GM21423 (cell line): ENCODE data around the gene IKBKE.

Experiments used
- ATAC-seq: cut with Tn5 transposase; IDR thresholded peaks from one replicate; pipeline ENCODE4 v1.9.1; 2021; ENCODE audit warnings: mild to moderate bottlenecking, moderate library complexity; ENCODE audit not compliant: unreplicated experiment

The IKBKE gene

DNA sequence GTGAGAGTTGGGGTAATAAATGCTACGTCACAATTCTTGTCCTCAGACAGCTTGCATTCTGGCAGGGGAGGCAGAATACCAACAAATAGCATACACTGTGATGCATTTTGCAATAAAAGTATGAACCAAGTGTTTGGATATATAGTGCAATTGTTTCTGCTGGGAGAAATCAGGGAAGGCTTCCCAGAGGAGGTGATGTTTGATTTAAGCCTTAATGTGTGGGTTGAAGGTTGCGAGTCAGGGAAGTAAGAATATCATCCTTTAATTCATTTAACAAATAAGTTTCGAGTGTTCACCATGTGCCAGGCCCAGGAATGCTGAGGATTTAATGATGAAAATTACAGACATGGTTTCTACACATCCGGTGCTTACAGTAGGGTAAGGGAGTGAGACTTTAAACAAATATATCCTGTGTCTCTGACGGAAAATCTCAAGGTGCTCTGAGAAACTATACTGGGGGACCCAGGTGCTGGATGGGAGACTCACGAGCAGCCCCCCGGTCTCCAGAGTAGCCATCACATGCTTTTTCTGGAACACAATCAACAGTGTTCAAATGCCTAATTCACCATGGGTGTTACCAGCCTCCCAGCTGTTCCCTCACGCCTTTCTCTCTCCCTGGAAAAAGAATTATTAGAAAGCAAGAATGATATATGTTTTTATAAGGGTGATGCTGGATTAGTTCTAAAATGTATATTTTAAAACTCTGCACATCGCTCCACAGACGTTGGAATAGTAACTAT is 68.8 kb downstream of the IKBKE start:
- no peak for ATAC-seq

DNA sequence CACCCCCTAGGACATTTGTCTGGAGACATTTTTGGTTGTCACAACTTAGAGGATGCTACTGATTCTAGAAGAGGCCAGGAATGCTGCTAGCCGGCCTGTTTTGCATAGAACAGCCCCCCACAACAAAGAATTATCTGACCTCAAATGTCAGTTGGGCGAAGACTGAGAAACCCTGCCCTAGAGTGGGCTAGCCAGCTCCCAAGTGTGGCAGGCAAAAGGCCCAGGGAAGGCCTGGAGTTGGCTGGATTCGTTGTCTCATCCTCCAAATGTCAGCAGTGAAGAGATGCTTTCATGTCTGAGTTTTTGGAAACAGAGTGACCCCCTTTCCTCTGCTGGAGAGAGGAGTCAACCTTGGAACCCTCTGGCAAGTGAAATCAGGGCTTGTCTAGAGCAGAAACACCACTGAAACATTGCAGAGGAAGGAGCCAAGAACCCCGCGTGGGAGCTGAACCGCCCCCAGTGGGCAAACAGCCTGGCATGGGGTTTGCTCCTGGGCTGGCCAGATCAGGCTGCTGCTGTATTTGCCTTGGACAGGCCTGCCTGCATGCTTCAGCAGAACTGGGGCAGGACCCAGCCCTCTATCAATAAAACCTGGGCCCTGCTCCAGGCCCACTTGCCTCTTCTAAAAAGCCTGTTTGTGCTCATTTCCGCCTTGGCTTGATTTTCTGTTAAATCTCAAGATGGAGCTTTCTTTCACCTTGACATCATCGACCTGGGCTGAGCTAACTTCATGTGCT is 69.9 kb downstream of the IKBKE start:
- no peak for ATAC-seq

DNA sequence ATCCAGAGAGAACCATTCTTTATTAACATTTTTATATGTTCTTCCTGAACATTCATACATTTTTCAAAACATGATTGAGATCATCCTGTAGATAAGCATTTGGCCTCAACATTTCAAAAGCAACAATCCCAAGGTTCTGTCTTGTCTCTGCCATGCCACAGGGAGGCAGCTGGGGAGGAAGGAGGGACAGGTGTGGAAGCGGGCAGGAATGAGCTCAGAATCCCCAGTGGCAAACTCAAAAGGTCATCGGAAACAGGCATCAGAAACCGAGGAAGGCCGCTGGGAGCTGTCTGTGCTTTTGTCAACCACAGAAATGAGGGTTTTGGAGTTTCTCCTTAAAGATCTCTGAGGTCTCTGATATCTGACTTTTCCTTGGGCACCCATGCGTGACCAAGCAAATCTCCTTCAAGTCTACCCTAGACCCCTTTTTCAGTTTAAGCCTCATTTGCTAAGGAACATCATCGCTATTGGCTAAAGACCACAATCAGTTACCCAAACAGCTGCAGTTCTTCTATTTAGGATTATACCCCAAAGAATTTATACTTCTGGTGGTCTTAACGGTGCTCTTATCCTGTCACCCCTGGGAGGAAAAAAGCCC is 71.1 kb downstream of the IKBKE start:
- ATAC-seq, result no peak

DNA sequence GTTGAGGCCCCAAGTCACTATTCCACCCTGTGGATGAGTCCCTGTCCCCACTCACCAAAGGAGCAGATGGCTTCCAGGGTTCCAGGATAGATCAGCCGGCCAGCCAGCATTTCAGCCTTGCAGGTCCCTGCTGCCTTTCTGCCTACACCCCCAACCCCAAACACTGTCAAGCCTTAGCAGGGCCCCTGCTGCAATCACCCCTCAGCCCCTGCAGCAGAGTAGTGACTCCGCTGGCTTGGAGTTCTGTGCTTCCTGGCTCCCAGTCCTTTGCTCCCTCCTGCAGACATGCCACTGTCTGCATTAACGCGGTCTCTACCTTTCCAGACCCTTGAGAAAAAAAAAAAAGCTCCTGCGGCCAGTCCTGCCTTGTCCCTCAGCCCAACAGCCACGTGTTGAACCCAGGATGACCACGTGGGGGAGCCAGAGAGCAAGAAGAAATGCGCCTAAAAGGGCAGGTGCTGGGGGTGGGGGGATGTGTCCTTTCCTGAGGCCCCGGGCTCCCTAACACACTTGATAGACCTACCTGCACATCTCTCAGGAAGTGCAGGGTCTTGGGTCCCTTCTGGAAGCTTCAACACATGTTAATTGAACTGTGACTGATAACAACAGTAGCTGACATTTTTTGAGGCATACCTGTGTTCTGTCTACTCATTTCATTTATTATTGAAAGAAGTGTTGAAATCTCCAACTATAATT is 74.4 kb downstream of the IKBKE start:
- ATAC-seq, result no peak

DNA sequence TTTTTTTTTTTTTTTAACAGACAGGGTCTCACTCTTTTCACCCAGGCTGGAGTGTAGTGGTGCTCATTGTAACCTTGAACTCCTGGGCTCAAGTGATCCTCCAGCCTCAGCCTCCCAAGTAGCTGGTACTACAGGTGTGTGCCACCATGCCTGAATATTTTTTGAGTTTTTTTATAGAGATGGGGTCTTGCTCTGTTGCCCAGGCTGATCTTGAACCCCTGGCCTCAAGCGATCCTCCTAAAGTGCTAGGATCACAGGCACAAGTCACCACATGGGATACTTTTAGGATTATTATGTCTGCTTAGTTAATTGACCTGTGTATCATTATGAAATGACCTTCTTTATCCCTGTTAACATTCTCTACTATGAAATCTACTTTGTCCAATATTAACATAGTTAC is 75.1 kb downstream of the IKBKE start:
- no peak for ATAC-seq
